HepG2 (cell line): ENCODE data around the gene SNF8. TPM values are rescaled to one million over a fixed set of nuclear protein-coding genes. Genes with fewer than 3 reads are reported as not detected.

Experiments
- SRY ChIP-seq: sonication (generic); formaldehyde crosslinking; IDR thresholded peaks from 2 replicates; pipeline ENCODE4 v1.8.0; 2022; ENCODE audit warnings: mild to moderate bottlenecking, missing genetic modification reagents
- ZC3H4 ChIP-seq: sonication (generic); formaldehyde crosslinking; IDR thresholded peaks from 2 replicates; pipeline ENCODE4 v1.4.0; 2020; ENCODE audit warnings: missing genetic modification reagents, borderline replicate concordance
- ZNF292 ChIP-seq: sonication (generic); formaldehyde crosslinking; IDR thresholded peaks from 2 replicates; pipeline ENCODE4 v1.8.1; 2022; ENCODE audit warnings: mild to moderate bottlenecking, low read depth, missing genetic modification reagents, borderline replicate concordance
- ZNF619 ChIP-seq: sonication (generic); formaldehyde crosslinking; IDR thresholded peaks from 2 replicates; pipeline ENCODE4 v1.4.0; 2020; ENCODE audit warnings: mild to moderate bottlenecking, missing genetic modification reagents
- ZNF660 ChIP-seq: sonication (generic); formaldehyde crosslinking; IDR thresholded peaks from 2 replicates; pipeline ENCODE4 v1.5.1; 2020; ENCODE audit warnings: mild to moderate bottlenecking, low read depth, missing genetic modification reagents, borderline replicate concordance
- polyA plus RNA-seq, 8 experiments: library from polyadenylated mRNA; depleted of rRNA in 3 of 8; stranded (reverse) in 7 of 8; unstranded in 1 of 8; fragments of >200 nt; fragmentation: Illumina TruSeq in 4 of 8; extraction: Trizol in 4 of 8; gene quantifications; 2 replicates each; pipeline versions ENCODE4 v1.2.1 to v1.2.3, GENCODE V29; 2011 to 2016; ENCODE audit warnings: low read depth in 4 of 8, missing spikeins in 1 of 8, mixed read lengths in 1 of 8; ENCODE audit not compliant: insufficient read depth in 1 of 8
- total RNA-seq, 5 experiments: library from RNA; depleted of rRNA; stranded (reverse); fragments of >200 nt; fragmentation: Illumina TruSeq; extraction: Trizol; gene quantifications; 2 replicates each; pipeline ENCODE4 v1.2.3, GENCODE V29; 2016; ENCODE audit warnings: low read depth in 1 of 5
- TF ChIP-seq, protein P1 (sequence below), 2 experiments: sonication (generic) in 1 of 2; formaldehyde crosslinking in 1 of 2; IDR thresholded peaks; 2 replicates each; pipeline versions ENCODE4 v1.4.0 to v1.6.1; 2016 to 2020; ENCODE audit warnings: borderline replicate concordance in 1 of 2, low read depth in 1 of 2, mild to moderate bottlenecking in 1 of 2, missing genetic modification reagents in 1 of 2
- TF ChIP-seq, protein P2 (sequence below): sonication (generic); formaldehyde crosslinking; conservative IDR thresholded peaks from 2 replicates; pipeline ENCODE4 v1.5.0; 2020; ENCODE audit warnings: missing genetic modification reagents
- TF ChIP-seq, protein P3 (sequence below): sonication (generic); formaldehyde crosslinking; IDR thresholded peaks from 2 replicates; pipeline ENCODE4 v1.9.0; 2022; ENCODE audit warnings: missing genetic modification reagents, mild to moderate bottlenecking, borderline replicate concordance
- TF ChIP-seq, protein P4 (sequence below): sonication (generic); formaldehyde crosslinking; IDR thresholded peaks from 2 replicates; pipeline ENCODE4 v1.4.0; 2020; ENCODE audit warnings: mild to moderate bottlenecking, missing genetic modification reagents
- TF ChIP-seq, protein P5 (sequence below): sonication (generic); formaldehyde crosslinking; IDR thresholded peaks from 2 replicates; pipeline ENCODE4 v1.5.0; 2020; ENCODE audit warnings: missing genetic modification reagents
- TF ChIP-seq, protein P6 (sequence below): IDR thresholded peaks from 2 replicates; pipeline ENCODE4 v1.6.1; 2016

Gene SNF8
- total and polyA plus RNA-seq, 2 of the 13 experiments (the other 11 are each of a cell fraction or from before 2014, with no cell fraction given), result 114 to 153 TPM

DNA sequence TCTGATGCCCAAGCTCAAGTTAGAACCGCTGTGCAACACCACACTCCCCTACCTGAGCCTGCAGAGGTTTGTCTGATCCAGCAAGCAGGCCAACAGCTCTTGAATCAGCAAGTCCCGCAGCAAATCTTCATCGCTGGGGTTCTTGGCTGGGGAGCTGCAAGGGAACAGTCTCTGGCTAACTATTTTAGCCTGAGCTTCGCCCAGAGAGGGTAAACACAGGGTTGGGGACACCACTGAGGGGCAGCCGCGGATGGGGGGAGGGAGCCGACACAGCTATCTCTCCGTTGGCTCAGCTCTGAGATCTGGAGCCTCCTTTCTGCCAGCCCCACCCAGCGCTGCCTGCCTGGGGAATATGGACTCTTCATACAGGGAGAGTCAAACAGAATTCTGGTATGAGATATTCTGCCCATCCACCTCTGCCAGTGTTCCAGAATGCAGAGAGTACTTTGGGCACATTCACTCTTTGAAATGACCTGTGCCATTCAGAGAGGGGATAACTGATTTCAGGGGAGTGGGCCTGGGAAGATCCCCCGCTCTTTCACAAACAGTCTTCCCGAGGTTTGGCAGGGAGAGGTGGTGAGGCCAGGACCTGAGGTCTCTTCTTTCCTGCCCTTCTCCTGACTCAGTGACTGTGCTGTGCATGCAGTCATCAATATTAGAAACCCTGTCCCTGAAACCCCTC, 16.3 kb upstream of the SNF8 start (continued):
- TF ChIP-seq, protein P1, sequence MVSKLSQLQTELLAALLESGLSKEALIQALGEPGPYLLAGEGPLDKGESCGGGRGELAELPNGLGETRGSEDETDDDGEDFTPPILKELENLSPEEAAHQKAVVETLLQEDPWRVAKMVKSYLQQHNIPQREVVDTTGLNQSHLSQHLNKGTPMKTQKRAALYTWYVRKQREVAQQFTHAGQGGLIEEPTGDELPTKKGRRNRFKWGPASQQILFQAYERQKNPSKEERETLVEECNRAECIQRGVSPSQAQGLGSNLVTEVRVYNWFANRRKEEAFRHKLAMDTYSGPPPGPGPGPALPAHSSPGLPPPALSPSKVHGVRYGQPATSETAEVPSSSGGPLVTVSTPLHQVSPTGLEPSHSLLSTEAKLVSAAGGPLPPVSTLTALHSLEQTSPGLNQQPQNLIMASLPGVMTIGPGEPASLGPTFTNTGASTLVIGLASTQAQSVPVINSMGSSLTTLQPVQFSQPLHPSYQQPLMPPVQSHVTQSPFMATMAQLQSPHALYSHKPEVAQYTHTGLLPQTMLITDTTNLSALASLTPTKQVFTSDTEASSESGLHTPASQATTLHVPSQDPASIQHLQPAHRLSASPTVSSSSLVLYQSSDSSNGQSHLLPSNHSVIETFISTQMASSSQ (IDR thresholded peaks at IDR 0.05; ENCODE audit: low read depth), result no peak
- TF ChIP-seq, protein P1 (CRISPR knock-in tag; IDR thresholded peaks at IDR 0.05; ENCODE audit: borderline replicate concordance), result no peak
- TF ChIP-seq, protein P2, sequence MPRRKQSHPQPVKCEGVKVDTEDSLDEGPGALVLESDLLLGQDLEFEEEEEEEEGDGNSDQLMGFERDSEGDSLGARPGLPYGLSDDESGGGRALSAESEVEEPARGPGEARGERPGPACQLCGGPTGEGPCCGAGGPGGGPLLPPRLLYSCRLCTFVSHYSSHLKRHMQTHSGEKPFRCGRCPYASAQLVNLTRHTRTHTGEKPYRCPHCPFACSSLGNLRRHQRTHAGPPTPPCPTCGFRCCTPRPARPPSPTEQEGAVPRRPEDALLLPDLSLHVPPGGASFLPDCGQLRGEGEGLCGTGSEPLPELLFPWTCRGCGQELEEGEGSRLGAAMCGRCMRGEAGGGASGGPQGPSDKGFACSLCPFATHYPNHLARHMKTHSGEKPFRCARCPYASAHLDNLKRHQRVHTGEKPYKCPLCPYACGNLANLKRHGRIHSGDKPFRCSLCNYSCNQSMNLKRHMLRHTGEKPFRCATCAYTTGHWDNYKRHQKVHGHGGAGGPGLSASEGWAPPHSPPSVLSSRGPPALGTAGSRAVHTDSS (CRISPR knock-in tag), result no peak
- TF ChIP-seq, protein P3, sequence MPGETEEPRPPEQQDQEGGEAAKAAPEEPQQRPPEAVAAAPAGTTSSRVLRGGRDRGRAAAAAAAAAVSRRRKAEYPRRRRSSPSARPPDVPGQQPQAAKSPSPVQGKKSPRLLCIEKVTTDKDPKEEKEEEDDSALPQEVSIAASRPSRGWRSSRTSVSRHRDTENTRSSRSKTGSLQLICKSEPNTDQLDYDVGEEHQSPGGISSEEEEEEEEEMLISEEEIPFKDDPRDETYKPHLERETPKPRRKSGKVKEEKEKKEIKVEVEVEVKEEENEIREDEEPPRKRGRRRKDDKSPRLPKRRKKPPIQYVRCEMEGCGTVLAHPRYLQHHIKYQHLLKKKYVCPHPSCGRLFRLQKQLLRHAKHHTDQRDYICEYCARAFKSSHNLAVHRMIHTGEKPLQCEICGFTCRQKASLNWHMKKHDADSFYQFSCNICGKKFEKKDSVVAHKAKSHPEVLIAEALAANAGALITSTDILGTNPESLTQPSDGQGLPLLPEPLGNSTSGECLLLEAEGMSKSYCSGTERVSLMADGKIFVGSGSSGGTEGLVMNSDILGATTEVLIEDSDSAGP (CRISPR knock-in tag), result no peak; the same call in 1 of the 2 replicates
- TF ChIP-seq ZNF660 (CRISPR knock-in tag) (no peak), ZNF619 (CRISPR knock-in tag) (no peak), ZC3H4 (CRISPR knock-in tag) (0 out of 2 replicates have a peak, but pooled peaks have one; percentile 64), ZNF292 (CRISPR knock-in tag) (no peak; the same call in 1 of the 2 replicates), SRY (CRISPR knock-in tag) (no peak)
- TF ChIP-seq, protein P4, sequence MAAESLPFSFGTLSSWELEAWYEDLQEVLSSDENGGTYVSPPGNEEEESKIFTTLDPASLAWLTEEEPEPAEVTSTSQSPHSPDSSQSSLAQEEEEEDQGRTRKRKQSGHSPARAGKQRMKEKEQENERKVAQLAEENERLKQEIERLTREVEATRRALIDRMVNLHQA (CRISPR knock-in tag), result no peak
- TF ChIP-seq, protein P5, sequence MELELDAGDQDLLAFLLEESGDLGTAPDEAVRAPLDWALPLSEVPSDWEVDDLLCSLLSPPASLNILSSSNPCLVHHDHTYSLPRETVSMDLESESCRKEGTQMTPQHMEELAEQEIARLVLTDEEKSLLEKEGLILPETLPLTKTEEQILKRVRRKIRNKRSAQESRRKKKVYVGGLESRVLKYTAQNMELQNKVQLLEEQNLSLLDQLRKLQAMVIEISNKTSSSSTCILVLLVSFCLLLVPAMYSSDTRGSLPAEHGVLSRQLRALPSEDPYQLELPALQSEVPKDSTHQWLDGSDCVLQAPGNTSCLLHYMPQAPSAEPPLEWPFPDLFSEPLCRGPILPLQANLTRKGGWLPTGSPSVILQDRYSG, result no peak
- TF ChIP-seq, protein P6, sequence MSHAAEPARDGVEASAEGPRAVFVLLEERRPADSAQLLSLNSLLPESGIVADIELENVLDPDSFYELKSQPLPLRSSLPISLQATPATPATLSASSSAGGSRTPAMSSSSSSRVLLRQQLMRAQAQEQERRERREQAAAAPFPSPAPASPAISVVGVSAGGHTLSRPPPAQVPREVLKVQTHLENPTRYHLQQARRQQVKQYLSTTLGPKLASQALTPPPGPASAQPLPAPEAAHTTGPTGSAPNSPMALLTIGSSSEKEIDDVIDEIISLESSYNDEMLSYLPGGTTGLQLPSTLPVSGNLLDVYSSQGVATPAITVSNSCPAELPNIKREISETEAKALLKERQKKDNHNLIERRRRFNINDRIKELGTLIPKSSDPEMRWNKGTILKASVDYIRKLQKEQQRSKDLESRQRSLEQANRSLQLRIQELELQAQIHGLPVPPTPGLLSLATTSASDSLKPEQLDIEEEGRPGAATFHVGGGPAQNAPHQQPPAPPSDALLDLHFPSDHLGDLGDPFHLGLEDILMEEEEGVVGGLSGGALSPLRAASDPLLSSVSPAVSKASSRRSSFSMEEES (CRISPR knock-in tag), result no peak
